GM12878 (cell line): ENCODE measurements around the gene SCYL1. TPM values are rescaled to one million over a fixed set of nuclear protein-coding genes. Genes with fewer than 3 reads are reported as not detected.

Experiments
- BACH1 ChIP-seq: fragments of 450-650 bp; IDR thresholded peaks from 2 replicates; pipeline ENCODE4 v1.6.1; 2017; ENCODE audit warnings: mild to moderate bottlenecking, borderline replicate concordance
- IKZF1 ChIP-seq: fragments of 450-650 bp; conservative IDR thresholded peaks from 2 replicates; pipeline ENCODE4 v1.6.1; 2017; ENCODE audit warnings: antibody characterized with exemption, mild to moderate bottlenecking
- PML ChIP-seq: IDR thresholded peaks from 2 replicates; pipeline ENCODE4 v1.6.1; 2012; ENCODE audit warnings: low read length, inconsistent platforms
- RELB ChIP-seq: fragments of 450-650 bp; IDR thresholded peaks from 2 replicates; pipeline ENCODE4 v1.6.1; 2017; ENCODE audit warnings: low read depth, mild to moderate bottlenecking, moderate library complexity
- STAT3 ChIP-seq: IDR thresholded peaks from 2 replicates; pipeline ENCODE4 v1.6.1; 2011; ENCODE audit warnings: low read depth, low read length, improper control_type of control experiment
- TCF7 ChIP-seq: IDR thresholded peaks from 2 replicates; pipeline ENCODE4 v1.6.1; 2014; ENCODE audit warnings: antibody characterized with exemption, borderline replicate concordance
- ZNF592 ChIP-seq: fragments of 450-650 bp; IDR thresholded peaks from 2 replicates; pipeline ENCODE4 v1.6.1; 2017; ENCODE audit warnings: mild to moderate bottlenecking, moderate library complexity
- polyA plus RNA-seq, 11 experiments: library from polyadenylated mRNA; depleted of rRNA in 4 of 11; unstranded in 6 of 11; stranded (reverse) in 5 of 11; fragments of >200 nt; fragmentation: Nextera tagmentation in 4 of 11; fragmentation: Illumina TruSeq in 1 of 11; extraction: Ambion mirVana in 4 of 11; extraction: Trizol in 1 of 11; gene quantifications; 1 replicate in 1 of 11; 2 replicates in 10 of 11; pipeline versions ENCODE4 v1.2.1 to v1.2.3, GENCODE V29; 2011 to 2016; ENCODE audit warnings: inconsistent platforms in 2 of 11, missing spikeins in 2 of 11, low read depth in 1 of 11
- total RNA-seq, 4 experiments: library from RNA; depleted of rRNA in 3 of 4; stranded (reverse); fragments of >200 nt in 3 of 4; fragmentation: Illumina TruSeq in 1 of 4; extraction: Trizol in 1 of 4; gene quantifications; 2 replicates each; pipeline versions ENCODE4 v1.2.1 to v1.2.3, GENCODE V29; 2013 to 2021

The SCYL1 gene
- total and polyA plus RNA-seq, 10 of the 15 experiments (the other 5 are each of a cell fraction or from before 2014, with no cell fraction given): 0.80 to 82.7 (median 51.2) TPM

GRCh38 chr11:65498727-65498976, 26.2 kb upstream of the SCYL1 start (continued):
- TF ChIP-seq RELB (0 out of 2 replicates have a peak, but pooled peaks have one; percentile 53), IKZF1 (peak; percentile 77), STAT3 (0 out of 2 replicates have a peak, but pooled peaks have one; percentile 16), ZNF592 (peak; percentile 78), BACH1 (no peak), TCF7 (no peak), PML (no peak)
- TF ChIP-seq, all 136 proteins: peak for 15
